Fibroblast of lung (primary cell): ENCODE data around the gene SVEP1.
A peak's percentile ranks its signal among the peaks of the same experiment; 100 is the strongest.

Experiments used
- CTCF ChIP-seq, 2 donors: IDR thresholded peaks in 1 of 2; conservative IDR thresholded peaks in 1 of 2; 1 replicate in 1 of 2; 2 replicates in 1 of 2; pipeline ENCODE4 v1.5.1; 2011 to 2012; ENCODE audit warnings: low read length in 2 of 2, control low read depth in 1 of 2, inconsistent platforms in 1 of 2, low read depth in 1 of 2, mild to moderate bottlenecking in 1 of 2
- EZH2 ChIP-seq: IDR thresholded peaks from 2 replicates; pipeline ENCODE4 v1.5.1; 2012; ENCODE audit warnings: low read length, control low read depth, mild to moderate bottlenecking; ENCODE audit errors: missing control alignments

GRCh38 chr9:110340306-110340705 lies 239.2 kb downstream of the SVEP1 start:
- TF ChIP-seq EZH2 (no peak), CTCF (conservative IDR thresholded peaks at IDR 0.05 in 1 of 2, IDR thresholded peaks at IDR 0.05 in 1 of 2; ENCODE audit: low read depth in 1 of 2, low read length in 2 of 2) (peak; percentile 41 to 48)
